ENCODE measurements around the gene SRSF4.

DNA sequence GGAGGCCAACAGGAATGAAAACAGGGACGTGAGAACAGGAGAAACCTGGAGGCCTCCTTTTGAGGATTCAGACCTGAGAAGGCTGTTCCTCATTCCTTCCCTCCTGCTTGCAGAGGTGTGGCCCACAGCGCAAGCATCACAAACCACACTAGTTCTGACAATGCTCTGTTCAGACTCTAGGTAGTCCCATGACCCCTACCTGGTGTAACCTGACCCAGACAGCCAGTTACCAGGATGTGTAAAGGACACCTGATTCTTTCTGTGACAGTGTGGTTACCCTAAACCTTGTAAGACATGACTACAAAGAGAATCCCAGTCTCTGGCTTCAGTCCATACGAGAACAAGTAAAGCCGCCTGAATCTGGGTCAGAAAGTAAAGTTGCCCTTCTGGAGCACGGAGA, 45.8 kb upstream of the SRSF4 start:
- TF ChIP-seq CTCF (IDR thresholded peaks at IDR 0.05): no peak
- TF ChIP-seq POLR2A (IDR thresholded peaks at IDR 0.05): no peak

Data from thyroid gland (tissue), 4 donors.